Stimulated activated CD8-positive, alpha-beta memory T cell treated with anti-CD3 and anti-CD28 coated beads, Interleukin-12 subunit alpha, Interleukin-12 subunit beta, amount 100 ng/mL, for 24 hours (primary cell): ENCODE results near the gene PCDH1.
"Not testable (repeated sequence)": the region's sequence is repeated elsewhere in the genome, so short reads cannot be mapped to it uniquely, and the experiment has no call there.

Experiments
- DNase-seq: peaks from one replicate; pipeline ENCODE4 v3.0.0-alpha.2; 2020; ENCODE audit errors: extremely low read depth

Gene PCDH1

GRCh38 chr5:141832131-141832530, 46.1 kb downstream of the PCDH1 start:
- DNase-seq: no peak

- no peak for DNase-seq
These were observed 50.0 kb downstream of the PCDH1 start for GRCh38 chr5:141828162-141828561.

- DNase-seq: no peak
These were observed 51.5 kb downstream of the PCDH1 start for GRCh38 chr5:141826674-141827073.

- DNase-seq: no peak
These were observed 52.2 kb downstream of the PCDH1 start for GRCh38 chr5:141825791-141826560.

GRCh38 chr5:141825241-141825671, 53.0 kb downstream of the PCDH1 start:
- DNase-seq: no peak

- DNase-seq: no peak
These were observed 53.5 kb downstream of the PCDH1 start for GRCh38 chr5:141824717-141825116.

- no peak for DNase-seq
These were observed 55.2 kb downstream of the PCDH1 start for GRCh38 chr5:141823056-141823455.

- no peak for DNase-seq
These were observed 56.1 kb downstream of the PCDH1 start for GRCh38 chr5:141822144-141822543.

GRCh38 chr5:141821430-141821925, 56.7 kb downstream of the PCDH1 start:
- DNase-seq: no peak

GRCh38 chr5:141820686-141821085, 57.5 kb downstream of the PCDH1 start:
- DNase-seq: not testable (repeated sequence)

- no peak for DNase-seq
These were observed 60.6 kb downstream of the PCDH1 start for GRCh38 chr5:141817631-141818030.

- no peak for DNase-seq
These were observed 61.4 kb downstream of the PCDH1 start for GRCh38 chr5:141816598-141817399.

- DNase-seq: no peak
These were observed 62.4 kb downstream of the PCDH1 start for GRCh38 chr5:141815796-141816180.

GRCh38 chr5:141815051-141815795, 63.0 kb downstream of the PCDH1 start:
- DNase-seq: no peak

GRCh38 chr5:141814064-141814964, 63.9 kb downstream of the PCDH1 start:
- no peak for DNase-seq

GRCh38 chr5:141812512-141812911, 65.7 kb downstream of the PCDH1 start:
- DNase-seq: no peak

GRCh38 chr5:141811287-141812155, 66.7 kb downstream of the PCDH1 start:
- no peak for DNase-seq

GRCh38 chr5:141810702-141811101, 67.5 kb downstream of the PCDH1 start:
- DNase-seq: no peak

GRCh38 chr5:141809380-141810096, 68.7 kb downstream of the PCDH1 start:
- DNase-seq: no peak
